Glutamatergic neuron (in vitro differentiated cells): Measurements from ENCODE around the gene KIF26B. TPM values are rescaled to one million over a fixed set of nuclear protein-coding genes. Genes with fewer than 3 reads are reported as not detected.

Experiments
- DNase-seq: peaks from one replicate; pipeline ENCODE4 v3.0.0; 2022
- H3K27ac Mint-ChIP-seq: one replicate; pipeline ENCODE4 v1.8.0; 2020; ENCODE audit warnings: mild to moderate bottlenecking, mixed read lengths, inconsistent platforms; ENCODE audit not compliant: unreplicated experiment
- H3K27me3 Mint-ChIP-seq: one replicate; pipeline ENCODE4 v1.8.0; 2020; ENCODE audit warnings: mild to moderate bottlenecking, moderate library complexity, mixed read lengths, inconsistent platforms; ENCODE audit not compliant: unreplicated experiment
- H3K36me3 Mint-ChIP-seq: one replicate; pipeline ENCODE4 v1.8.0; 2020; ENCODE audit warnings: mild to moderate bottlenecking, mixed read lengths, inconsistent platforms; ENCODE audit not compliant: unreplicated experiment
- H3K4me1 Mint-ChIP-seq: one replicate; pipeline ENCODE4 v1.8.0; 2020; ENCODE audit warnings: mild to moderate bottlenecking, low read depth, mixed read lengths, inconsistent platforms; ENCODE audit not compliant: unreplicated experiment
- H3K4me3 Mint-ChIP-seq: one replicate; pipeline ENCODE4 v1.8.0; 2020; ENCODE audit warnings: mild to moderate bottlenecking, mixed read lengths, inconsistent platforms; ENCODE audit not compliant: unreplicated experiment
- H3K9me3 Mint-ChIP-seq: one replicate; pipeline ENCODE4 v1.8.0; 2020; ENCODE audit warnings: mild to moderate bottlenecking, moderate library complexity, mixed read lengths, inconsistent platforms; ENCODE audit not compliant: unreplicated experiment
- total RNA-seq: library from RNA; stranded (reverse); fragmentation: NEBNext Ultra II Directional; extraction: Animal tissue kit (Norgen Biotek cat#: 25700); gene quantifications from one replicate; pipeline ENCODE4 v1.2.1, GENCODE V29; 2021; ENCODE audit not compliant: unreplicated experiment
- TF ChIP-seq, protein P1 (sequence below): fragments of 200-600 bp; sonication (generic); IDR thresholded peaks from one replicate; pipeline ENCODE4 v1.5.0; 2021; ENCODE audit not compliant: partially characterized antibody, unreplicated experiment

The KIF26B gene
- total RNA-seq, 1 donor from 2014 or later, result 2.4 TPM

DNA sequence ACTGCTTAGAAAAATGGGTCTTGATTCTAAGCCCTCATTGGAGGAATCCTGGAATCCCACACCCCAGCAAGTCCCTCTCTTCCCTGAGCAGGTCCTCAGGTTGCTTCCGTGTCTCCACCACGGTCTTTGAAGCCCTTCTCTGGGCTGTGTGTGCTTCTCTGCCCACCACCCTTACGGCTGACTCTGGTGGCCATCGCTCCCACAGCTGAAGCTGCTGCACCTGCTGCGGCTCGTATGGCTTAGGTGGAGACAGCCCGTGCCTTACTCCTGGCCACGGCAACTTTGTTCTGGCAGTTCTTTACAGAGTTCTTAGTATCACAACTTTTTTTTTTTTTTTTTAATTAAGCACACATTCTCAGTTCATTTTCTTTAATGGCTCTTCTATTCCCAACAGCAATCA lies 10.9 kb upstream of the KIF26B start:
- Mint-ChIP-seq H3K4me3 (no peak overlapping the region), H3K27ac (no peak overlapping the region), H3K27me3 (peaks cover 13% of the 10 kb centered on the region), H3K4me1 (peaks cover 7% of the 10 kb centered on the region), H3K36me3 (peaks cover 7% of the 10 kb centered on the region), H3K9me3 (peaks cover 18% of the 10 kb centered on the region)
- DNase-seq, result no peak
- TF ChIP-seq, protein P1, sequence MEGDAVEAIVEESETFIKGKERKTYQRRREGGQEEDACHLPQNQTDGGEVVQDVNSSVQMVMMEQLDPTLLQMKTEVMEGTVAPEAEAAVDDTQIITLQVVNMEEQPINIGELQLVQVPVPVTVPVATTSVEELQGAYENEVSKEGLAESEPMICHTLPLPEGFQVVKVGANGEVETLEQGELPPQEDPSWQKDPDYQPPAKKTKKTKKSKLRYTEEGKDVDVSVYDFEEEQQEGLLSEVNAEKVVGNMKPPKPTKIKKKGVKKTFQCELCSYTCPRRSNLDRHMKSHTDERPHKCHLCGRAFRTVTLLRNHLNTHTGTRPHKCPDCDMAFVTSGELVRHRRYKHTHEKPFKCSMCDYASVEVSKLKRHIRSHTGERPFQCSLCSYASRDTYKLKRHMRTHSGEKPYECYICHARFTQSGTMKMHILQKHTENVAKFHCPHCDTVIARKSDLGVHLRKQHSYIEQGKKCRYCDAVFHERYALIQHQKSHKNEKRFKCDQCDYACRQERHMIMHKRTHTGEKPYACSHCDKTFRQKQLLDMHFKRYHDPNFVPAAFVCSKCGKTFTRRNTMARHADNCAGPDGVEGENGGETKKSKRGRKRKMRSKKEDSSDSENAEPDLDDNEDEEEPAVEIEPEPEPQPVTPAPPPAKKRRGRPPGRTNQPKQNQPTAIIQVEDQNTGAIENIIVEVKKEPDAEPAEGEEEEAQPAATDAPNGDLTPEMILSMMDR, result no peak

DNA sequence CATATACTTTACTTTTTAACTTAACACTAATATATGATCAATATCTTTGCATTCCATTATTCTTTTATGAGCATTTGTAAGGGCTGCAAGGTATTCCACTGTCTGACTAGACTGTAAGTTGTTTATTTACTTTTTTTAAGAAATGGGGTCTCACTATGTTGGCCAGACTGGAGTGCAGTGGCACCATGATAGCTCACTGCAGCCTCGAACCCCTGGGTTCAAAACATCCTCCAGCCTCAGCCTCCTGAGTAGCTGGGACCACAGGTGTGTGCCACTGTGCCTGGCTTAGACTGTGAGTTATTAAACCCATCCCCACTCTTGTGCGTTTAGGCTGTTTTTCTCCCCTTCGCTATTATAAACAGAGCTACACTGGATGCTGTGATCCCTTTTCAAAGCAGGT lies 6.7 kb upstream of the KIF26B start:
- no peak overlapping the region for H3K27ac Mint-ChIP-seq
- H3K36me3 Mint-ChIP-seq, result peaks cover 3% of the 10 kb centered on the region
- peaks cover 1% of the 10 kb centered on the region for H3K4me1 Mint-ChIP-seq
- H3K9me3 Mint-ChIP-seq, result peaks cover 8% of the 10 kb centered on the region
- peaks cover 9% of the 10 kb centered on the region for H3K27me3 Mint-ChIP-seq
- DNase-seq, result no peak
- no peak overlapping the region for H3K4me3 Mint-ChIP-seq
- TF ChIP-seq, protein P1, result no peak

DNA sequence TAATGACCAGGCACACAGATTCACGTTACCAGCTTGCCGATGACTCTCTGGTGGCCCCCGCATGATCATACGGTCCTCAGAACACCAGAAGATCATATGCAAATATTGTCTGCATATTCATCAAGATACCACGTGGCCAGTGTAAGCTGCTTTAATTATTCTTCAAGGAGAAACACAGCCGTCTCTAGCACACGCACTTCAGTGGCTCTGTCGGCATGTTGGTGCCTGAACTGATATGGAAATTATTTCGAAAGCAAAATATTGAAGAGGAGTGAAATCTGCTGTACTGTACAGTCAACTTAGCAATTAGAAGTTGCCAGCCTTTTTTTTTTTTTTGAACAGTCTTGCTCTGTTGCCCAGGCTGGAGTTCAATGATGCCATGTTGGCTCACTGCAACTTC lies 5.9 kb upstream of the KIF26B start:
- Mint-ChIP-seq H3K9me3 (peaks cover 4% of the 10 kb centered on the region), H3K36me3 (no peaks in the 10 kb centered on the region), H3K4me1 (no peaks in the 10 kb centered on the region), H3K27me3 (peaks cover 6% of the 10 kb centered on the region), H3K27ac (no peak overlapping the region), H3K4me3 (no peak overlapping the region)
- TF ChIP-seq, protein P1, result no peak
- no peak for DNase-seq

DNA sequence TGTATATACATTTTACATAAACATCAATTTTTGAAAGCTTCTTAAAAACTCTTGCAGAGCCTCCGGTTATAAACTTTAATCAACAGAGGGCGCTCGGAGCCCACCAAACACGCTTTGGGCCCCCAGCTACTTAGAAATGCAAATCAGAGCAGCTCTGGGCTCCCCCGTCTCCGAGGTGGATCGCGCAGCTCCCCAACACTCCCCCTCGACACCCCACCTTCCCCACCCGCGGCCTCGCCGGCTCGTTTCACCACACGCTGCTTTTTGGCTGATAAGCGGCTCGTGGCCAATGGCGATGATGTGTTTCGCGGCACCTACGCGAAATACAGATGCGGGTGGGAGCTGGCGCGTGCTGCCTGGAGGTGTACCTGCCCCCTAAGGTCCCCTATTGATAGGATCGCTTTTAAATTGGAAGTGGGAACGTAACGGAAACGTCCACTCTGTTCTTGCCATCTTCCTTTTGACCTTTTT lies 1.7 kb upstream of the KIF26B start:
- Mint-ChIP-seq H3K27me3 (peaks cover 8% of the 10 kb centered on the region), H3K27ac (no peak overlapping the region), H3K9me3 (peaks cover 6% of the 10 kb centered on the region), H3K4me1 (peaks cover 2% of the 10 kb centered on the region), H3K4me3 (peak overlapping the region; percentile 88), H3K36me3 (no peaks in the 10 kb centered on the region)
- peak; percentile 70 for DNase-seq
- TF ChIP-seq, protein P1, result peak; percentile 61

DNA sequence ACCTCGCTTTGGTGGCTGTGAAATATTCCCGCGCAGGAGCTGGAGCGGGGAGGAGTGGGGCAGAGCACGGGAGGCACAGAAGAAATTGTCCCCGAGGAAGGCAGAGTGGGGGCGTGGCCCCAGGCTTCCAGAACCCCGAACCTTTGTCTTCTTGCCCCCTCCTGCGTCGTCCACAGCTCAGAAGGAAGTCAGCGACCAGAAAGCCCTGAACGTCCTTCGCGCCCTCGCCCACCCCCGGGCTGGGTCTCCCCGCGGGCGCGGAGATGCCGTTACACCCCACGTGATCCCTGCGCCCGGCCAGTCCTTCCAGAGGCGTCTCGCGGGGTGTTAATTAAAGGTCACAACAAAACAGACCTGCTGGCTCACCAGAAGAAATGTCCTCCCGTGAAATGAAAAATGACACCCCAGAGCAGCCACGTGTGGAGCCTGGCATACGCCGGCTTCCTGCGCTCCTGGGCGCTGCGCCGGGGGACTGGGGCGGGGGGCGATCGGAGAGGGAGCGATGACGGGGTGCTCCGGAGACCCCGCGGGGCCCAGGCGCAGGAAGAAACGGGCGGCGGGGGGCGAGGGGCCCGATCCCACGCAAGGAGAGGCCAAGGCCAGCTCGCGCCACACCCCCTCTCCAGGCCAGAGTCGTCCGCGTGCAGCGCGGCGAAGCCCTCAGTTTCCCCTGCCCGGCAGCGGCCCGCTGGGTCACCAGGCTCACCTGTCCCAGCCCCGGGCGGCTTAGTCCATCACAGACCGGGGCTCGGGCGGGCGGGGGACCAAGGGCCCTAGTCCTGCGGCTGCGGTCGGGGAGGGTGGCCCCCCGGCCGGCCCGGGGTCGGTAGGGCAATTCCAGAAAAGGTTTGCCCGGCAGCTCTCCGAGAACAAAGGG lies 995 bp upstream of the KIF26B start:
- peaks cover 2% of the 10 kb centered on the region for H3K4me1 Mint-ChIP-seq
- H3K27me3 Mint-ChIP-seq, result peaks cover 8% of the 10 kb centered on the region
- DNase-seq, result peak; percentile 43
- peak overlapping the region; percentile 88 for H3K4me3 Mint-ChIP-seq
- TF ChIP-seq, protein P1, result no peak
- peaks cover 6% of the 10 kb centered on the region for H3K9me3 Mint-ChIP-seq
- no peak overlapping the region for H3K27ac Mint-ChIP-seq
- no peaks in the 10 kb centered on the region for H3K36me3 Mint-ChIP-seq
